K562 (cell line): ENCODE results near the gene PGPEP1. TPM values are rescaled to one million over a fixed set of nuclear protein-coding genes. Genes with fewer than 3 reads are reported as not detected.

ENCODE experiments used
- CUX1 ChIP-seq: fragments of 200-800 bp; sonication (Bioruptor generic); IDR thresholded peaks from 2 replicates; pipeline ENCODE4 v1.6.1; 2016; ENCODE audit warnings: missing genetic modification characterization, missing compliant biosample characterization
- ERF ChIP-seq: fragments of 450-650 bp; formaldehyde crosslinking; IDR thresholded peaks from 2 replicates; pipeline ENCODE4 v1.4.0; 2020; ENCODE audit warnings: mild to moderate bottlenecking, mixed read lengths
- ETV6 ChIP-seq, 3 experiments: fragments of 150-350 bp in 1 of 3; sonication (generic) in 1 of 3; formaldehyde crosslinking in 1 of 3; IDR thresholded peaks; 2 replicates each; pipeline versions ENCODE4 v1.6.1 to v1.8.0; 2014 to 2022; ENCODE audit warnings: borderline replicate concordance in 2 of 3, low read depth in 2 of 3, antibody characterized with exemption in 1 of 3, low read length in 1 of 3, mild to moderate bottlenecking in 1 of 3, missing genetic modification reagents in 1 of 3
- GATAD2B ChIP-seq: fragments of 450-650 bp; IDR thresholded peaks from 2 replicates; pipeline ENCODE4 v1.6.1; 2017; ENCODE audit warnings: mild to moderate bottlenecking, borderline replicate concordance
- HBP1 ChIP-seq: fragments of 450-650 bp; formaldehyde crosslinking; IDR thresholded peaks from 2 replicates; pipeline ENCODE4 v1.4.0; 2022; ENCODE audit warnings: missing genetic modification characterization
- HLTF ChIP-seq: fragments of 450-650 bp; IDR thresholded peaks from 2 replicates; pipeline ENCODE4 v1.6.1; 2016
- HNRNPLL ChIP-seq: fragments of 200-400 bp; formaldehyde crosslinking; IDR thresholded peaks from 2 replicates; pipeline ENCODE4 v1.6.1; 2017; ENCODE audit warnings: low read length, low read depth, mild to moderate bottlenecking; ENCODE audit not compliant: poor library complexity, severe bottlenecking
- MEIS2 ChIP-seq: fragments of 450-650 bp; IDR thresholded peaks from 2 replicates; pipeline ENCODE4 v1.6.1; 2014; ENCODE audit warnings: mild to moderate bottlenecking; ENCODE audit not compliant: partially characterized antibody
- MXI1 ChIP-seq: IDR thresholded peaks from 2 replicates; pipeline ENCODE4 v1.6.1; 2011; ENCODE audit warnings: low read depth, mild to moderate bottlenecking, improper control_type of control experiment, low read length
- NFYB ChIP-seq: IDR thresholded peaks from 2 replicates; pipeline ENCODE4 v1.6.1; 2011; ENCODE audit warnings: mild to moderate bottlenecking, moderate library complexity; ENCODE audit not compliant: insufficient read length; ENCODE audit errors: extremely low read depth
- NR1H2 ChIP-seq: sonication (generic); formaldehyde crosslinking; IDR thresholded peaks from 2 replicates; pipeline ENCODE4 v1.4.0; 2020; ENCODE audit warnings: mild to moderate bottlenecking, missing genetic modification reagents
- OTX1 ChIP-seq: fragments of 450-650 bp; formaldehyde crosslinking; IDR thresholded peaks from 2 replicates; pipeline ENCODE4 v1.4.0; 2022; ENCODE audit warnings: mild to moderate bottlenecking
- POLR2AphosphoS2 ChIP-seq: IDR thresholded peaks from 2 replicates; pipeline ENCODE4 v1.6.1; 2012; ENCODE audit warnings: low read length, improper control_type of control experiment
- SP2 ChIP-seq: IDR thresholded peaks from 2 replicates; pipeline ENCODE4 v1.6.1; 2011; ENCODE audit warnings: mild to moderate bottlenecking, low read depth, low read length, moderate library complexity; ENCODE audit not compliant: poor library complexity, severe bottlenecking; ENCODE audit errors: extremely low read depth
- SRSF1 ChIP-seq: fragments of 200-400 bp; formaldehyde crosslinking; IDR thresholded peaks from 2 replicates; pipeline ENCODE4 v1.6.1; 2017; ENCODE audit warnings: mild to moderate bottlenecking, low read depth, low read length, moderate library complexity
- SRSF3 ChIP-seq: fragments of 200-400 bp; formaldehyde crosslinking; IDR thresholded peaks from 2 replicates; pipeline ENCODE4 v1.6.1; 2016; ENCODE audit warnings: mild to moderate bottlenecking, low read length, moderate library complexity; ENCODE audit not compliant: insufficient read depth
- SUPT5H ChIP-seq: fragments of 450-650 bp; IDR thresholded peaks from 2 replicates; pipeline ENCODE4 v1.6.1; 2016
- TRIM24 ChIP-seq, 2 experiments: fragments of 450-650 bp; IDR thresholded peaks; 2 replicates each; pipeline ENCODE4 v1.6.1; 2016
- XRCC3 ChIP-seq: fragments of 450-650 bp; IDR thresholded peaks from 2 replicates; pipeline ENCODE4 v1.6.1; 2017; ENCODE audit warnings: mild to moderate bottlenecking, moderate library complexity
- ZNF282 ChIP-seq: sonication (generic); formaldehyde crosslinking; IDR thresholded peaks from 2 replicates; pipeline ENCODE4 v1.8.1; 2023; ENCODE audit warnings: missing genetic modification reagents
- polyA plus RNA-seq, 8 experiments: library from polyadenylated mRNA; depleted of rRNA in 4 of 8; stranded (reverse) in 5 of 8; unstranded in 3 of 8; fragments of >200 nt; fragmentation: Nextera tagmentation in 2 of 8; fragmentation: Illumina TruSeq in 1 of 8; extraction: Ambion mirVana in 2 of 8; extraction: Trizol in 1 of 8; gene quantifications; 2 replicates each; pipeline versions ENCODE4 v1.2.1 to v1.2.3, GENCODE V29; 2011 to 2014; ENCODE audit warnings: inconsistent platforms in 1 of 8, missing spikeins in 1 of 8
- total RNA-seq, 7 experiments: library from RNA; depleted of rRNA in 6 of 7; stranded (reverse); fragments of >200 nt in 6 of 7; fragmentation: Illumina TruSeq in 2 of 7; extraction: Trizol in 2 of 7; gene quantifications; 2 replicates each; pipeline versions ENCODE4 v1.2.1 to v1.2.3, GENCODE V29; 2011 to 2021; ENCODE audit warnings: low replicate concordance in 1 of 7
- TF ChIP-seq, protein P1 (sequence below): fragments of 250-450 bp; sonication (Bioruptor Pico); IDR thresholded peaks from 2 replicates; pipeline ENCODE4 v1.6.1; 2021; ENCODE audit warnings: mild to moderate bottlenecking

The PGPEP1 gene
- total and polyA plus RNA-seq, 9 of the 15 experiments (the other 6 are each of a cell fraction or from before 2014, with no cell fraction given): 10.0 to 69.6 (median 33.5) TPM

DNA sequence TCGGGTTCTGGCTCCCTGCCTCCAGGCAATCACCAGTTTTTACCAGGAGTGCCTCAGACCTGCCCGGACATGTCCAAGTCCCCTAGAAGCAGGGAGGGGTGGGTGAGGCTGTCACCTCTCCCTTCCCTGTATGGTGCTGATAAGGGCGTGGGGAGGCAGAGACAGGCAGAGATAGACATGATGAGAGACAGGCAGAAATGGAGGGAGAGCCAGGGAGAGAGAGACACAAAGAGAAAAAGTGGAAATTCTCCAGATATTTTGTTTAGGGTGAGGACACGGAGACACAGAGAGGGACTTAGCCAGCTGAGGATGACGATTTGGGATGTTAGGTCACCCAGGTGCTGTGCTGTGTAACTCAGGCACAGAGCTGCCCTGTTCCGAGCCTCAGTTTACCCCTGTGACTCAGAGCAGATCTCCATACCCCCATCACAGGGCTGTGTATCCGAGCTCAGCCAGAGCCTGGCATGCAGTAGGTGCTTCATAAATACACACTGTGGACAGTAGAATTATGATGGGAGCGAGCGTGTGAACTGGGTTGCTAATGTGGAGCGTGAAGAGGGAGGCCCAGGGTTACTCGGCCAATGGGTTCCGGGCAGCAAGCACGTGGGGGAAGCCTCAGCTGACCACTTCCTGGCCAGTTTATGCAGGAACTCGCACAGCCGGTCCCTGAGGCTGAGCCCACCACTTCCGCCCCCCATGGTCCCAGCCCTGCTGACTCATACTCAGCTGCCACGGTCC is 33.7 kb downstream of the PGPEP1 start (continued):
- TF ChIP-seq CUX1 (CRISPR knock-in tag): 0 out of 2 replicates have a peak, but pooled peaks have one; percentile 36
- peak; percentile 58 to 67 for TF ChIP-seq TRIM24 (IDR thresholded peaks at IDR 0.05)
- peak; percentile 60; the same call in 1 of the 2 replicates for TF ChIP-seq MXI1
- no peak for TF ChIP-seq HNRNPLL
- TF ChIP-seq POLR2AphosphoS2: no peak
- peak; percentile 95 for TF ChIP-seq MEIS2
- TF ChIP-seq NR1H2 (CRISPR knock-in tag): peak; percentile 80; the same call in 1 of the 2 replicates
- TF ChIP-seq HBP1 (CRISPR knock-in tag): peak; percentile 21; the same call in 1 of the 2 replicates
- peak; percentile 70 for TF ChIP-seq SUPT5H
- TF ChIP-seq GATAD2B: peak; percentile 83; the same call in 1 of the 2 replicates
- TF ChIP-seq OTX1: no peak
- TF ChIP-seq SRSF1: no peak
- TF ChIP-seq ETV6 (IDR thresholded peaks at IDR 0.05; ENCODE audit: borderline replicate concordance in 1 of 2, low read depth in 2 of 2, low read length in 1 of 2): peak; percentile 92 to 95
- TF ChIP-seq ETV6 (CRISPR knock-in tag; IDR thresholded peaks at IDR 0.05; ENCODE audit: borderline replicate concordance): no peak
- TF ChIP-seq SP2: no peak
- TF ChIP-seq, protein P1, sequence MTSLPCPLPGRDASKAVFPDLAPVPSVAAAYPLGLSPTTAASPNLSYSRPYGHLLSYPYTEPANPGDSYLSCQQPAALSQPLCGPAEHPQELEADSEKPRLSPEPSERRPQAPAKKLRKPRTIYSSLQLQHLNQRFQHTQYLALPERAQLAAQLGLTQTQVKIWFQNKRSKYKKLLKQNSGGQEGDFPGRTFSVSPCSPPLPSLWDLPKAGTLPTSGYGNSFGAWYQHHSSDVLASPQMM (CRISPR knock-in tag): no peak
- TF ChIP-seq ERF (CRISPR knock-in tag): no peak; the same call in 1 of the 2 replicates
- TF ChIP-seq HLTF: peak; percentile 24; the same call in 1 of the 2 replicates
- peak; percentile 39 for TF ChIP-seq NFYB
- TF ChIP-seq SRSF3: no peak
- TF ChIP-seq XRCC3: no peak
- no peak for TF ChIP-seq ZNF282
